Stimulated activated memory B cell treated with anti-CD40 and anti-IgM and Interleukin-4, amounts not matched to agents 10 μg/mL and 1 μg/mL and 100 μg/mL, for 72 hours (primary cell): ENCODE results near the gene PIK3C3.
"Not testable (repeated sequence)": the region's sequence is repeated elsewhere in the genome, so short reads cannot be mapped to it uniquely, and the experiment has no call there.

Source experiments
- ATAC-seq: fragments of 150-1000 bp; cut with Tn5 transposase; 2 replicates; pipeline ENCODE4 v1.10.0; 2021
- H3K27ac Mint-ChIP-seq: one replicate; pipeline ENCODE4 v1.8.0; 2022; ENCODE audit warnings: mild to moderate bottlenecking, mixed read lengths
- H3K27me3 Mint-ChIP-seq: one replicate; pipeline ENCODE4 v1.8.0; 2022; ENCODE audit warnings: mixed read lengths
- H3K36me3 Mint-ChIP-seq: one replicate; pipeline ENCODE4 v1.8.0; 2022; ENCODE audit warnings: mixed read lengths
- H3K4me1 Mint-ChIP-seq: one replicate; pipeline ENCODE4 v1.8.0; 2022; ENCODE audit warnings: mixed read lengths
- H3K4me3 Mint-ChIP-seq: one replicate; pipeline ENCODE4 v1.8.0; 2022; ENCODE audit warnings: mild to moderate bottlenecking, moderate library complexity, mixed read lengths
- H3K9me3 Mint-ChIP-seq: one replicate; pipeline ENCODE4 v1.8.0; 2022; ENCODE audit warnings: mixed read lengths

PIK3C3 gene

GRCh38 chr18:42025974-42026625, 71.1 kb downstream of the PIK3C3 start:
- peak; percentile 73 for ATAC-seq
- Mint-ChIP-seq H3K27ac (no peak overlapping the region), H3K4me1 (no peaks in the 10 kb centered on the region), H3K9me3 (no peaks in the 10 kb centered on the region), H3K27me3 (no peaks in the 10 kb centered on the region), H3K36me3 (peaks cover 22% of the 10 kb centered on the region), H3K4me3 (no peak overlapping the region)

GRCh38 chr18:42028247-42028832, 73.3 kb downstream of the PIK3C3 start:
- Mint-ChIP-seq H3K27me3 (no peaks in the 10 kb centered on the region), H3K27ac (no peak overlapping the region), H3K4me3 (no peak overlapping the region), H3K9me3 (no peaks in the 10 kb centered on the region), H3K36me3 (peaks cover 28% of the 10 kb centered on the region), H3K4me1 (no peaks in the 10 kb centered on the region)
- no peak for ATAC-seq

- no peaks in the 10 kb centered on the region for H3K27me3 Mint-ChIP-seq
- no peak overlapping the region for H3K4me3 Mint-ChIP-seq
- H3K4me1 Mint-ChIP-seq: no peaks in the 10 kb centered on the region
- no peak overlapping the region for H3K27ac Mint-ChIP-seq
- peaks cover 34% of the 10 kb centered on the region for H3K36me3 Mint-ChIP-seq
- ATAC-seq: no peak
- no peaks in the 10 kb centered on the region for H3K9me3 Mint-ChIP-seq
Measured at GRCh38 chr18:42029092-42029491, 74.1 kb downstream of the PIK3C3 start.

DNA sequence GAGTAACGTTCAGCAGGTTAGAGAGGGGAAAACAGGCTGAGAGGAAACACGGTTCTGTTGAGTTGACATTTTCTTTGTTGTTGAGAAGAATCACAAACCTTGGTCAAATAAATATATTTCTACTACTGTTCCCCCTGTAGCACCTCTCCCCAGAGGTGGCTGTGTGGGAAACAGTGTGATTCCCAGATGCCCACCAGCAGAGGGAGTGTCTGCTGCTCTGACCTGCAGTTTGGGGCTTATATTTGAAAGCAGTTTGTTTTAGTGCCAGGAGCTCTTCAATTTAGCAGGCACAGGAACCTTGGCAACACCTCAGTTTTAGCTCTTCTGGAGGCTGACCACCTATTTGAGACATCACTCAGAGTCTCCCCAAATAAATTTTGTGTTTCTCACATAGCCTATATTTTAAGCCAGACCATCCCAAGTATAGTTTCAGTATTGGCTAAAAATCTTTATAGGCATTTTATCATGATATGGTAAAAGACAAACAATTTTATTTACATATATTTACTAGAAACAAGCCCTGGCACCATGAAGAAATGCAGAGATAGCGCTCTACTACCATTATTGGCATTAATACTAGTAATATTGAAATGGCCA, 75.7 kb downstream of the PIK3C3 start:
- Mint-ChIP-seq H3K27me3 (no peaks in the 10 kb centered on the region), H3K4me1 (no peaks in the 10 kb centered on the region), H3K9me3 (no peaks in the 10 kb centered on the region), H3K4me3 (no peak overlapping the region), H3K36me3 (peaks cover 30% of the 10 kb centered on the region), H3K27ac (no peak overlapping the region)
- ATAC-seq: no peak

- no peaks in the 10 kb centered on the region for H3K4me1 Mint-ChIP-seq
- peaks cover 42% of the 10 kb centered on the region for H3K36me3 Mint-ChIP-seq
- H3K27me3 Mint-ChIP-seq: no peaks in the 10 kb centered on the region
- no peaks in the 10 kb centered on the region for H3K9me3 Mint-ChIP-seq
- ATAC-seq: no peak
- no peak overlapping the region for H3K4me3 Mint-ChIP-seq
- no peak overlapping the region for H3K27ac Mint-ChIP-seq
Measured at GRCh38 chr18:42032447-42032846, 77.4 kb downstream of the PIK3C3 start.

DNA sequence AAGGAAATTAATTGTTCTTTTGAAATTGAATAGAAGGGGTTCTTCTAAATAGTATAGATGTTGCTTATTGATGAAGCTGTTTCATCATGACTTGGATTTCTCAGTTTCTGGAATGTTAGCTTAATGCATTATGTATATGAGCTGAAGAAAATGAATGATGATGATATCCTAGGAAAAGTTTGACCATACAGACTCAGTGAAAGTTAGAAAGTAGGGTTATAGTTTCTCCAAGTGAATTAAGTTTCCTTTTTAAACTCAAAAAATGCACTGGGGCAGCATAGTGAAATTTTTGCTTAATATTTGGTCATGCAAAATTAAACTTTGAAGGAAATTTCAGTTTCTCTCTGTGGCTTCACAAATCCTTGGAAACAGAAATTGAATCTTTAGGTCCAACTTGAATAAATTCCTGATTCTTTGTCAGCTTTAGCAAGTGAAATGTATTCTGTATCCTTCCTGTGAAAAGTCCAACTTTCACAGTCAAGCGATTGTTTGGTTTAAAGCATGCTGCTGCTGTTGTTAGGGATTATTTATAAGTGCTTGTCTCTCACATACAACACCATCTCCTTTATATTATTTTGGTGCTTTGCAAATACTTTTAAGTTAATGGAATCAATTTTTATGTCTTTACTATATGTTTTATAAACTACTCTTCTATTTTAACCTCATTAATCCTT, 78.2 kb downstream of the PIK3C3 start:
- Mint-ChIP-seq H3K4me1 (no peaks in the 10 kb centered on the region), H3K36me3 (peaks cover 50% of the 10 kb centered on the region), H3K4me3 (no peak overlapping the region), H3K9me3 (no peaks in the 10 kb centered on the region), H3K27ac (no peak overlapping the region), H3K27me3 (no peaks in the 10 kb centered on the region)
- no peak for ATAC-seq

DNA sequence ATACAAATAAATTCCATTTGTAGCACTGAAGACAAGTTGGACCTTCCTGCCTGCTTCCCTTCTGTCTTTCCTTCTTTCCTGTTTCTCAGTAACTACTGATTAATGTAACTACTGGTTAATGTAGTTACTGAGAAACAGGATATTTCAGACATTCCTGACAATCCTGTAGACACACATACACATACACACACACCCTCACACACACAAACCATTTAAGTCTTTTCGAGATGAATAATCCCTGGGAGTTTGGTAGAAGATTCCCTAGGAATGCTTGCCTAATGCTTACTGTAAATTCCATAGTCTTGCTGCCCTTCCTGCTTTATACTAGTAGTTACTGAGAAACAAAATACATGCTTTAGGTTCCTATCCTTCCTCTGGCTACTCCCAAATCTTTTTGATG, 83.9 kb downstream of the PIK3C3 start:
- Mint-ChIP-seq H3K4me3 (no peak overlapping the region), H3K9me3 (no peaks in the 10 kb centered on the region), H3K27me3 (no peaks in the 10 kb centered on the region), H3K27ac (no peak overlapping the region), H3K4me1 (no peaks in the 10 kb centered on the region), H3K36me3 (peaks cover 51% of the 10 kb centered on the region)
- ATAC-seq: no peak

- no peak overlapping the region for H3K4me3 Mint-ChIP-seq
- H3K27me3 Mint-ChIP-seq: no peaks in the 10 kb centered on the region
Measured at GRCh38 chr18:42039396-42039795, 84.4 kb downstream of the PIK3C3 start.

DNA sequence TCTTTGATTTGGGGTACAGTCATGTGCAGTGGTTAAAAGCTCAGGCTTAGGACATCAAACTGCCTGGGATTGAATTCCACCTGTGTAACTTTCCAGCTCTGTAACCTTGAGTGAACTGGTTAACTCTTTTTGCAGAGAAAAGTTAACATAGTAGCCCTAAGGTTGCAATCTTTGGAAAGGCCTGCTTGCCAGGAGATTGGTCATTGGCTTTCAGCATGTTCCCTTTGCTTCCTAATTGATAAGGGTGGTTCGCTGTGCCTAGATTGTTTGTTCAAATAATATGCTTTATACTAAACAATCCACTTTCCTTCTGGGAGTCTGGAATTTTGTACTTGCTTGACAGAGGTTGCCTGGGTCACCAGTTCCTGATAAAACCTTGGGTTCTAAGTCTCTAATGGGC, 86.8 kb downstream of the PIK3C3 start:
- no peak overlapping the region for H3K27ac Mint-ChIP-seq
- H3K36me3 Mint-ChIP-seq: peaks cover 60% of the 10 kb centered on the region

More at GRCh38 chr18:42039396-42039795, 84.4 kb downstream of the PIK3C3 start:
- H3K9me3 Mint-ChIP-seq: no peaks in the 10 kb centered on the region
- H3K4me1 Mint-ChIP-seq: no peaks in the 10 kb centered on the region
- ATAC-seq: no peak
- no peak overlapping the region for H3K27ac Mint-ChIP-seq
- H3K36me3 Mint-ChIP-seq: peaks cover 54% of the 10 kb centered on the region

GRCh38 chr18:42045346-42045745, 90.3 kb downstream of the PIK3C3 start:
- Mint-ChIP-seq H3K9me3 (no peaks in the 10 kb centered on the region), H3K4me1 (no peaks in the 10 kb centered on the region), H3K27ac (no peak overlapping the region), H3K27me3 (no peaks in the 10 kb centered on the region), H3K4me3 (no peak overlapping the region), H3K36me3 (peaks cover 46% of the 10 kb centered on the region)
- ATAC-seq: no peak

More for the DNA sequence above, 86.8 kb downstream of the PIK3C3 start:
- Mint-ChIP-seq H3K4me1 (no peaks in the 10 kb centered on the region), H3K9me3 (no peaks in the 10 kb centered on the region), H3K27me3 (no peaks in the 10 kb centered on the region), H3K4me3 (no peak overlapping the region)
- ATAC-seq: no peak

DNA sequence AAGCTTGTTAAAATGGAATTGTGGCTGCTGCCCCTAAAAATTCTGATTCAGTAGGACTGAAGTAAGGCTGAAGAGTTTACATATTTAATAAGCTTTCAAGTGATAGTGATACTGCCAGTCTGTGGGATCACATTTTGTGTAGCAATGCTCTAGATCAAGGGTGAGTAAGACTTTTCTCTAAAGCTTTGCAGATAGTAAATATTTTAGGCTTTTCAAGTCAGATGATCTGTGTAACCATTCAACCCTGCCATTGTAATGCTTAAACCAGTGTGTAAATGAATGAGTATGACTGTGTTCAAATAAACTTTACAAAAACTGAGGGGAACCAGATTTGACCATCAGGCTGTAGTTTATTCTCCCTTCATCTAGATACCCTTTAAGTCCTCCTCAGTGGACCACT, 92.7 kb downstream of the PIK3C3 start:
- Mint-ChIP-seq H3K36me3 (peaks cover 43% of the 10 kb centered on the region), H3K4me3 (no peak overlapping the region), H3K4me1 (peaks cover 7% of the 10 kb centered on the region), H3K27me3 (no peaks in the 10 kb centered on the region), H3K9me3 (no peaks in the 10 kb centered on the region), H3K27ac (no peak overlapping the region)
- ATAC-seq: no peak

DNA sequence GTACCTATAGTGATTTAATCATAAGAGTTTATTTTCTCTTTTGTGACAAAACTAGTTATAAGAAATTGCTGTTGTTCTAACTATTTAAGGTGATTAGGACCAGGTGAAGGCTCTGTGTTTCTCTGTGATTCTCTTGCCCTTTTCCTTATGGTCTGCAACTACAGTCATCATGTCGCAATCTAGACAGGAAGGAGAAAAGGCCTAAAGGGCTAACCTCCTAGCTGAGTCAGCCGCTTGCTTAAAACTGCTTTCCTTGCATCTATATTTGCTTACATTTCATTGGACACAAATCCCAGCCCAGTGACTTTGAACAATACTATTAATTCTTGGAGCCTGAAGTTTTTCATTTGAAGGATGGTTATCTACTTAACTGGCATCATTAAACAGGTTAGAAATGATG, 93.1 kb downstream of the PIK3C3 start:
- Mint-ChIP-seq H3K4me1 (peaks cover 7% of the 10 kb centered on the region), H3K27me3 (no peaks in the 10 kb centered on the region), H3K4me3 (no peak overlapping the region), H3K27ac (no peak overlapping the region), H3K36me3 (peaks cover 42% of the 10 kb centered on the region), H3K9me3 (no peaks in the 10 kb centered on the region)
- ATAC-seq: no peak

- ATAC-seq, H3K27ac Mint-ChIP-seq, H3K27me3 Mint-ChIP-seq, H3K4me3 Mint-ChIP-seq, H3K4me1 Mint-ChIP-seq, H3K9me3 Mint-ChIP-seq: not testable (repeated sequence)
- H3K36me3 Mint-ChIP-seq: peaks cover 32% of the 10 kb centered on the region
Measured at GRCh38 chr18:42049536-42049935, 94.5 kb downstream of the PIK3C3 start.

DNA sequence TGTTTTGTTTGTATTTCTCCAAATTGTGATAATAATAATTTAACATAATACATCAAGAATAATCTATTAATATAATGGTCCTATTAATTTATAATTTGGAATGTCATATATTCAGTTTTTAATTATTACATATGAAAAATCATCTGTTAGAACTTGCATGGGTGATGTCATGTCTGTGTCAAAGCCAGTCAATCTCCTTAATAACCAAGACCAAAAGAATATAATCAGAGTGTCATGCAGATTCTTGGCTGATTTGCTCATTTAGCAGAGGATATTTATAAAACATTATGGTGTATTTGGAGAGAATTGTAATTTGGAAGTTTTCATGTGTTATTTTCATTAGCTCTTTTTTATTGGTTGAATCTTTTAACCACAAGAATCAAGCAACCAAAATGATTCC, 96.4 kb downstream of the PIK3C3 start:
- peaks cover 7% of the 10 kb centered on the region for H3K4me1 Mint-ChIP-seq
- ATAC-seq: no peak
- no peaks in the 10 kb centered on the region for H3K27me3 Mint-ChIP-seq
- H3K27ac Mint-ChIP-seq: no peak overlapping the region
- H3K36me3 Mint-ChIP-seq: peaks cover 26% of the 10 kb centered on the region
- H3K9me3 Mint-ChIP-seq: no peaks in the 10 kb centered on the region
- no peak overlapping the region for H3K4me3 Mint-ChIP-seq

GRCh38 chr18:42052122-42052708, 97.2 kb downstream of the PIK3C3 start:
- no peaks in the 10 kb centered on the region for H3K27me3 Mint-ChIP-seq

More at GRCh38 chr18:42052122-42052708, 97.2 kb downstream of the PIK3C3 start:
- no peak for ATAC-seq
- H3K36me3 Mint-ChIP-seq: peaks cover 26% of the 10 kb centered on the region
- no peaks in the 10 kb centered on the region for H3K9me3 Mint-ChIP-seq
- no peak overlapping the region for H3K27ac Mint-ChIP-seq
- H3K4me3 Mint-ChIP-seq: no peak overlapping the region
- peaks cover 7% of the 10 kb centered on the region for H3K4me1 Mint-ChIP-seq
